HL-60 (cell line): ENCODE measurements around the gene SCN7A.

Source experiments
- DNase-seq, 2 experiments: peaks; one replicate each; pipeline ENCODE4 v3.0.0-alpha.2; 2010 to 2020; ENCODE audit warnings: low read depth in 1 of 2, low spot score in 1 of 2
- H3K27ac ChIP-seq: fragments of 250-450 bp; sonication (Bioruptor Pico); replicated peaks from 2 replicates; pipeline ENCODE4 v1.5.1; 2020; ENCODE audit warnings: mild to moderate bottlenecking, moderate library complexity
- H3K27me3 ChIP-seq: fragments of 250-450 bp; sonication (Bioruptor Pico); 2 replicates; pipeline ENCODE4 v1.5.1; 2021; ENCODE audit warnings: mild to moderate bottlenecking, moderate library complexity; ENCODE audit not compliant: insufficient read depth, poor library complexity, severe bottlenecking
- H3K4me3 ChIP-seq: replicated peaks from 2 replicates; pipeline ENCODE4 v1.5.1; 2011; ENCODE audit warnings: mild to moderate bottlenecking, control low read depth, low read length; ENCODE audit not compliant: insufficient read depth
- CTCF ChIP-seq: IDR thresholded peaks from one replicate; pipeline ENCODE4 v1.5.1; 2011; ENCODE audit warnings: low read length, control low read depth, inconsistent platforms; ENCODE audit not compliant: insufficient read depth
- GABPA ChIP-seq: IDR thresholded peaks from 2 replicates; pipeline ENCODE4 v1.6.1; 2012; ENCODE audit warnings: low read depth
- POLR2AphosphoS5 ChIP-seq: IDR thresholded peaks from 2 replicates; pipeline ENCODE4 v1.6.1; 2012; ENCODE audit warnings: low read depth
- REST ChIP-seq: IDR thresholded peaks from 2 replicates; pipeline ENCODE4 v1.6.1; 2012; ENCODE audit warnings: low read depth; ENCODE audit not compliant: insufficient replicate concordance
- SPI1 ChIP-seq: IDR thresholded peaks from 2 replicates; pipeline ENCODE4 v1.6.1; 2012; ENCODE audit warnings: low read depth, mild to moderate bottlenecking, borderline replicate concordance

Gene SCN7A

GRCh38 chr2:166373951-166374350, 120.1 kb downstream of the SCN7A start:
- TF ChIP-seq GABPA (no peak), SPI1 (no peak), CTCF (no peak), REST (no peak), POLR2AphosphoS5 (no peak)
- no peak overlapping the region for H3K27ac ChIP-seq
- no peak for DNase-seq
- no peak overlapping the region for H3K4me3 ChIP-seq
- H3K27me3 ChIP-seq = peaks cover 27% of the 10 kb centered on the region

GRCh38 chr2:166373539-166373938, 120.5 kb downstream of the SCN7A start:
- Histone ChIP-seq H3K4me3 (no peak overlapping the region), H3K27ac (no peak overlapping the region)

GRCh38 chr2:166373105-166373504, 120.9 kb downstream of the SCN7A start:
- TF ChIP-seq POLR2AphosphoS5 = no peak
- TF ChIP-seq GABPA = no peak
- TF ChIP-seq CTCF = no peak
- Histone ChIP-seq H3K4me3 (no peak overlapping the region), H3K27me3 (peaks cover 26% of the 10 kb centered on the region), H3K27ac (no peak overlapping the region)
- no peak for DNase-seq

More at GRCh38 chr2:166373539-166373938, 120.5 kb downstream of the SCN7A start:
- TF ChIP-seq SPI1 = no peak
- TF ChIP-seq REST = no peak
- TF ChIP-seq GABPA = no peak
- TF ChIP-seq CTCF = no peak
- no peak for TF ChIP-seq POLR2AphosphoS5
- DNase-seq = no peak
- H3K27me3 ChIP-seq = peaks cover 27% of the 10 kb centered on the region

GRCh38 chr2:166372046-166372445, 122.0 kb downstream of the SCN7A start:
- no peak for DNase-seq
- peaks cover 19% of the 10 kb centered on the region for H3K27me3 ChIP-seq
- H3K4me3 ChIP-seq = no peak overlapping the region
- TF ChIP-seq GABPA (no peak), POLR2AphosphoS5 (no peak), CTCF (no peak), REST (no peak), SPI1 (no peak)
- H3K27ac ChIP-seq = no peak overlapping the region
